DOHH2 (cell line): ENCODE measurements around the gene SLC2A10.

Experiments
- H3F3A ChIP-seq: fragments of 200-600 bp; sonication (generic), shearing (Covaris generic); 2 replicates; pipeline ENCODE4 v1.6.0; 2016; ENCODE audit warnings: antibody characterized with exemption, mild to moderate bottlenecking; ENCODE audit not compliant: control insufficient read depth, insufficient read depth
- H3K27ac ChIP-seq: fragments of 200-600 bp; sonication (generic); 2 replicates; pipeline ENCODE4 v1.5.1; 2014; ENCODE audit warnings: low read depth, mild to moderate bottlenecking, low read length, moderate library complexity
- H3K27me3 ChIP-seq: fragments of 200-600 bp; sonication (generic); 2 replicates; pipeline ENCODE4 v1.6.1; 2014; ENCODE audit warnings: mild to moderate bottlenecking, low read length, mixed read lengths; ENCODE audit not compliant: control insufficient read depth
- H3K36me3 ChIP-seq: fragments of 200-600 bp; sonication (generic); 2 replicates; pipeline ENCODE4 v1.6.1; 2014; ENCODE audit warnings: mild to moderate bottlenecking, low read length, moderate library complexity, mixed read lengths; ENCODE audit not compliant: control insufficient read depth
- H3K4me1 ChIP-seq: fragments of 200-600 bp; sonication (generic); 2 replicates; pipeline ENCODE4 v1.6.1; 2014; ENCODE audit warnings: mild to moderate bottlenecking, low read length, mixed read lengths; ENCODE audit not compliant: control insufficient read depth
- H3K4me2 ChIP-seq: fragments of 200-600 bp; sonication (generic); 2 replicates; pipeline ENCODE4 v1.6.0; 2014; ENCODE audit warnings: mild to moderate bottlenecking, low read length, moderate library complexity
- H3K4me3 ChIP-seq: fragments of 200-600 bp; sonication (generic); 2 replicates; pipeline ENCODE4 v1.5.1; 2014; ENCODE audit warnings: mild to moderate bottlenecking, low read length, mixed read lengths
- H3K79me2 ChIP-seq: fragments of 200-600 bp; sonication (generic); 2 replicates; pipeline ENCODE4 v1.6.1; 2014; ENCODE audit warnings: mild to moderate bottlenecking, low read length, mixed read lengths; ENCODE audit not compliant: control insufficient read depth
- H3K9me2 ChIP-seq: fragments of 200-600 bp; sonication (generic); replicated peaks from 2 replicates; pipeline ENCODE4 v1.6.1; 2014; ENCODE audit warnings: mild to moderate bottlenecking, low read length, mixed read lengths; ENCODE audit not compliant: control insufficient read depth
- H3K9me3 ChIP-seq: fragments of 200-600 bp; sonication (generic); 2 replicates; pipeline ENCODE4 v1.6.1; 2014; ENCODE audit warnings: antibody characterized with exemption, low read length, mixed read lengths; ENCODE audit not compliant: control insufficient read depth, insufficient read depth
- H4K20me1 ChIP-seq: fragments of 200-600 bp; sonication (generic); 2 replicates; pipeline ENCODE4 v1.6.0; 2014; ENCODE audit warnings: low read depth, mild to moderate bottlenecking, antibody characterized with exemption, low read length, moderate library complexity; ENCODE audit not compliant: control insufficient read depth, insufficient read depth
- CTCF ChIP-seq: fragments of 200-600 bp; sonication (generic); IDR thresholded peaks from one replicate; pipeline ENCODE4 v1.5.1; 2014; ENCODE audit warnings: antibody characterized with exemption, mild to moderate bottlenecking, low read depth, low read length; ENCODE audit not compliant: poor library complexity, severe bottlenecking
- EZH2phosphoT487 ChIP-seq: fragments of 200-600 bp; sonication (generic); IDR thresholded peaks from 2 replicates; pipeline ENCODE4 v1.6.1; 2017; ENCODE audit warnings: borderline replicate concordance, mild to moderate bottlenecking, antibody characterized with exemption, low read length, moderate library complexity, mixed read lengths

The SLC2A10 gene

DNA sequence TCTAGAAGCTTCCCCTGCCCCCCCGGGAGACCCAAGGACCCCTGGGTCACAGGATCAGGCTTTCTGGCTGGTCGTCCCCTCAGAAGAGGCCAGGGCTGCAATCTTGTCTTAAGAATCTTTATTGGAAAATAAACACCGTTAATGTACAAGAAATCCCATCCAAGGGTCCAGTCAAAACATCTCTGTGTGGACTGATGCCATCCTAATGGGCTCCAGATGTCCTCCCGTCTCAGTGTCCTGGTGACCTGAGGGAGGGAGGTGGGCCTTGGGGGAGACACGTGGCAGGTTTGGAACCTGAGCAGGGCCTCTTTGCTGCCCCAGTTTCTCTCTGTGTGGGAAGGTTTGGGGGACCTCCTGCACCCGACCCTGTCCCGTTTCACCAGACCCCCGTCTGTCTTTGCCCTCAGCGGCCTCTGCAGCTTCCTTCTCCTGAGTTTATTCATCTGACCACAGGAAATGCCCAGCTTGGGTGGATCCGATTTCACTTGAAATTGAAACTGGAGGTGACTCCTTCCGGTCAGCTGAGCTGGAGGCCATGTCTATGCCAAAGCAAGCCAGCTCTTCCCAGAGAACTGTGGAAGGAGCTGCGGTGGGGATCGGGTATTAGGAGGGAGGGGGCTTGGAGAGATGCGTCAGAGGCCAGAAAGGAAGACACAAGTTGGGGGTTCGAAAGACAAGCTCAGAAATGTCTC lies 75.1 kb downstream of the SLC2A10 start:
- Histone ChIP-seq H3K9me3 (no peaks in the 10 kb centered on the region), H3K27ac (no peak overlapping the region), H3K27me3 (no peaks in the 10 kb centered on the region), H3K4me3 (no peak overlapping the region), H3F3A (no peaks in the 10 kb centered on the region), H3K79me2 (no peaks in the 10 kb centered on the region), H4K20me1 (no peaks in the 10 kb centered on the region), H3K9me2 (no peaks in the 10 kb centered on the region), H3K4me2 (no peak overlapping the region), H3K36me3 (no peaks in the 10 kb centered on the region), H3K4me1 (no peaks in the 10 kb centered on the region)
- no peak for TF ChIP-seq CTCF
- no peak for TF ChIP-seq EZH2phosphoT487
